HL-60 (cell line): Measurements from ENCODE around the gene GADD45B.

Source experiments
- DNase-seq, 2 experiments: peaks; one replicate each; pipeline ENCODE4 v3.0.0-alpha.2; 2010 to 2020; ENCODE audit warnings: low read depth in 1 of 2, low spot score in 1 of 2
- H3K27ac ChIP-seq: fragments of 250-450 bp; sonication (Bioruptor Pico); replicated peaks from 2 replicates; pipeline ENCODE4 v1.5.1; 2020; ENCODE audit warnings: mild to moderate bottlenecking, moderate library complexity
- H3K27me3 ChIP-seq: fragments of 250-450 bp; sonication (Bioruptor Pico); 2 replicates; pipeline ENCODE4 v1.5.1; 2021; ENCODE audit warnings: mild to moderate bottlenecking, moderate library complexity; ENCODE audit not compliant: insufficient read depth, poor library complexity, severe bottlenecking
- H3K4me3 ChIP-seq: replicated peaks from 2 replicates; pipeline ENCODE4 v1.5.1; 2011; ENCODE audit warnings: mild to moderate bottlenecking, control low read depth, low read length; ENCODE audit not compliant: insufficient read depth
- GABPA ChIP-seq: IDR thresholded peaks from 2 replicates; pipeline ENCODE4 v1.6.1; 2012; ENCODE audit warnings: low read depth
- POLR2AphosphoS5 ChIP-seq: IDR thresholded peaks from 2 replicates; pipeline ENCODE4 v1.6.1; 2012; ENCODE audit warnings: low read depth
- SPI1 ChIP-seq: IDR thresholded peaks from 2 replicates; pipeline ENCODE4 v1.6.1; 2012; ENCODE audit warnings: low read depth, mild to moderate bottlenecking, borderline replicate concordance
- TF ChIP-seq, protein P1 (sequence below): IDR thresholded peaks from 2 replicates; pipeline ENCODE4 v1.6.1; 2012; ENCODE audit warnings: low read depth; ENCODE audit not compliant: insufficient replicate concordance
- TF ChIP-seq, protein P2 (sequence below): IDR thresholded peaks from one replicate; pipeline ENCODE4 v1.5.1; 2011; ENCODE audit warnings: low read length, control low read depth, inconsistent platforms; ENCODE audit not compliant: insufficient read depth

The GADD45B gene

DNA sequence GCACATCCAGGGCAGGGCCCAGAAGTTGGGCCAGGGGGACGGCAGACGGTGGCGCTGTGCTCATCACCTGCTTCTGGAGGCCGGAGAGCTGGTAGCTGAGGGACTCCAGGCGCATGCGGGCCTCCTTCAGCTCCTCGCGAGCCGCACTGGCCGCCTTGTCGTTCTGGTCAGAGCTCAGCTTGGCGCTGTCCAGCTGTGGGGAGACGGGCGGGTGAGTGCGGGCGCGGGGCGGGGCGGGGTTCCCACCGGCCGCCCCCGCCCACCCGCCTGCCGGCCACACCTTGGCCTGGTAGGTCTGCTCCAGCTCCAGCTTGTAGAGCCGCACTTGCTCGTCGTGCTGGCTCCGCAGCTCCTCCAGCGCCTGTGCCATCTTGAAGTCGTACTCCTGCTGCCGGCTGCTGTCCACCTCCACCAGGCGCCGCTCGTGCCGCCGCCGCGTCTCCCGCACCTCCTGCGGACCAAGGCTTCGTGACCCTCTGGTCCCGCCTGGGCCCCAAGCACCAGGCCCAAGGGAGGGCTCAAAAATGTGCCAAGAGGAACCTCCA, 41.1 kb upstream of the GADD45B start:
- no peak overlapping the region for H3K27ac ChIP-seq
- no peak for DNase-seq
- TF ChIP-seq SPI1 (no peak), POLR2AphosphoS5 (no peak), GABPA (no peak)
- TF ChIP-seq, protein P1, sequence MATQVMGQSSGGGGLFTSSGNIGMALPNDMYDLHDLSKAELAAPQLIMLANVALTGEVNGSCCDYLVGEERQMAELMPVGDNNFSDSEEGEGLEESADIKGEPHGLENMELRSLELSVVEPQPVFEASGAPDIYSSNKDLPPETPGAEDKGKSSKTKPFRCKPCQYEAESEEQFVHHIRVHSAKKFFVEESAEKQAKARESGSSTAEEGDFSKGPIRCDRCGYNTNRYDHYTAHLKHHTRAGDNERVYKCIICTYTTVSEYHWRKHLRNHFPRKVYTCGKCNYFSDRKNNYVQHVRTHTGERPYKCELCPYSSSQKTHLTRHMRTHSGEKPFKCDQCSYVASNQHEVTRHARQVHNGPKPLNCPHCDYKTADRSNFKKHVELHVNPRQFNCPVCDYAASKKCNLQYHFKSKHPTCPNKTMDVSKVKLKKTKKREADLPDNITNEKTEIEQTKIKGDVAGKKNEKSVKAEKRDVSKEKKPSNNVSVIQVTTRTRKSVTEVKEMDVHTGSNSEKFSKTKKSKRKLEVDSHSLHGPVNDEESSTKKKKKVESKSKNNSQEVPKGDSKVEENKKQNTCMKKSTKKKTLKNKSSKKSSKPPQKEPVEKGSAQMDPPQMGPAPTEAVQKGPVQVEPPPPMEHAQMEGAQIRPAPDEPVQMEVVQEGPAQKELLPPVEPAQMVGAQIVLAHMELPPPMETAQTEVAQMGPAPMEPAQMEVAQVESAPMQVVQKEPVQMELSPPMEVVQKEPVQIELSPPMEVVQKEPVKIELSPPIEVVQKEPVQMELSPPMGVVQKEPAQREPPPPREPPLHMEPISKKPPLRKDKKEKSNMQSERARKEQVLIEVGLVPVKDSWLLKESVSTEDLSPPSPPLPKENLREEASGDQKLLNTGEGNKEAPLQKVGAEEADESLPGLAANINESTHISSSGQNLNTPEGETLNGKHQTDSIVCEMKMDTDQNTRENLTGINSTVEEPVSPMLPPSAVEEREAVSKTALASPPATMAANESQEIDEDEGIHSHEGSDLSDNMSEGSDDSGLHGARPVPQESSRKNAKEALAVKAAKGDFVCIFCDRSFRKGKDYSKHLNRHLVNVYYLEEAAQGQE, result no peak
- TF ChIP-seq, protein P2, sequence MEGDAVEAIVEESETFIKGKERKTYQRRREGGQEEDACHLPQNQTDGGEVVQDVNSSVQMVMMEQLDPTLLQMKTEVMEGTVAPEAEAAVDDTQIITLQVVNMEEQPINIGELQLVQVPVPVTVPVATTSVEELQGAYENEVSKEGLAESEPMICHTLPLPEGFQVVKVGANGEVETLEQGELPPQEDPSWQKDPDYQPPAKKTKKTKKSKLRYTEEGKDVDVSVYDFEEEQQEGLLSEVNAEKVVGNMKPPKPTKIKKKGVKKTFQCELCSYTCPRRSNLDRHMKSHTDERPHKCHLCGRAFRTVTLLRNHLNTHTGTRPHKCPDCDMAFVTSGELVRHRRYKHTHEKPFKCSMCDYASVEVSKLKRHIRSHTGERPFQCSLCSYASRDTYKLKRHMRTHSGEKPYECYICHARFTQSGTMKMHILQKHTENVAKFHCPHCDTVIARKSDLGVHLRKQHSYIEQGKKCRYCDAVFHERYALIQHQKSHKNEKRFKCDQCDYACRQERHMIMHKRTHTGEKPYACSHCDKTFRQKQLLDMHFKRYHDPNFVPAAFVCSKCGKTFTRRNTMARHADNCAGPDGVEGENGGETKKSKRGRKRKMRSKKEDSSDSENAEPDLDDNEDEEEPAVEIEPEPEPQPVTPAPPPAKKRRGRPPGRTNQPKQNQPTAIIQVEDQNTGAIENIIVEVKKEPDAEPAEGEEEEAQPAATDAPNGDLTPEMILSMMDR, result no peak
- no peak overlapping the region for H3K4me3 ChIP-seq
- H3K27me3 ChIP-seq, result no peaks in the 10 kb centered on the region

DNA sequence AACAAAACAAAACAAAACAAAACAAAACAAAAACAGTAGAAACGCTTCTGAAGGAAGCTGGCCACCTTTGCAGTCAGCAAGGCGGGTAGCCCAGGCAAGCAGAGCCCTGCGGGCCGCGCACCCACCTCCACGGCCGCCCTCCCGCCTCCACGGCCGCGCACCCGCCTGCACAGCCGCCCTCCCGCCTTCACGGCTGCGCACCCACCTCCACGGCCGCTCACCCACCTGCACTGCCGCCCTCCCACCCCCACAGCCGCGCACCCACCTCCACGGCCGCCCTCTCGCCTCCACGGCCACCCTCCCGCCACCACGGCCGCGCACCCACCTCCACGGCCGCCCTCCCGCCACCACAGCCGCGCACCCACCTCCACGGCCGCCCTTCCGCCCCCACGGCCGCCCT, 39.5 kb upstream of the GADD45B start:
- TF ChIP-seq SPI1 (no peak), POLR2AphosphoS5 (no peak), GABPA (no peak)
- TF ChIP-seq, protein P2, result no peak
- TF ChIP-seq, protein P1, result no peak
- H3K27me3 ChIP-seq, result no peaks in the 10 kb centered on the region
- no peak overlapping the region for H3K27ac ChIP-seq
- no peak for DNase-seq
- H3K4me3 ChIP-seq, result no peak overlapping the region

DNA sequence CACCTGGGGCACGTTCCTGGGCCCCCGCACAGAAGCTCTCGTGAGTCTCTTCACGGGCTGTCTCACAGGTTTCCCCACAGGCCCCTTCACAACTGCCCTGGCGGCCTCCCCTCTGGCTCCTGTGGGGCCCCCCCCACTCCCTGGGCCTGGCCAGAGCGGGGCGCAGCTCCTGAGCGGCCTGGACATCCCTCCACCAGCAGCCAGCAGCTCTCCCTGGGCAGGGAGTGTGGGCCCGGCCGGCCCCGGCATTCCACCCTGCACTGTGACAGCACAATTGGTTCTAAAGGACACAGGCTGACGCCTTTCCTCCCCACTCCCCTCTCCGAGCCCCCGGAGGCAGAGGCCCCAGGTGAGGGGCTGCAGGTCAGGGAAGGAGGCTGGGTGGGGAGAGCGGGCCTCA, 39.0 kb upstream of the GADD45B start:
- TF ChIP-seq, protein P2, result no peak
- no peak for TF ChIP-seq GABPA
- TF ChIP-seq POLR2AphosphoS5, result no peak
- TF ChIP-seq, protein P1, result no peak
- no peak for TF ChIP-seq SPI1
- DNase-seq, result no peak
- H3K27ac ChIP-seq, result no peak overlapping the region
- H3K4me3 ChIP-seq, result no peak overlapping the region
- no peaks in the 10 kb centered on the region for H3K27me3 ChIP-seq
